ENCODE measurements around the gene PLEKHM3.

- TF ChIP-seq CTCF (conservative IDR thresholded peaks at IDR 0.05 in 1 of 2, IDR thresholded peaks at IDR 0.05 in 1 of 2; ENCODE audit: low read depth in 1 of 2, low read length in 2 of 2) (no peak), EZH2 (IDR thresholded peaks at IDR 0.05; ENCODE audit: low read length, missing control alignments) (no peak)
Measured at GRCh38 chr2:207960090-207960489, 65.2 kb downstream of the PLEKHM3 start.

Data from fibroblast of lung (primary cell).